OCI-LY3 (cell line): ENCODE data around the gene TK1.

Experiments
- CTCF ChIP-seq: fragments of 200-600, 300-600 bp; sonication (generic); IDR thresholded peaks from 2 replicates; pipeline ENCODE4 v1.5.1; 2014; ENCODE audit warnings: antibody characterized with exemption, low read length, low read depth
- EZH2phosphoT487 ChIP-seq: fragments of 200-600 bp; shearing (Covaris generic); IDR thresholded peaks from 2 replicates; pipeline ENCODE4 v1.6.1; 2018; ENCODE audit warnings: antibody characterized with exemption, mixed run types, low read depth

GRCh38 chr17:78196716-78197115 lies 9.9 kb upstream of the TK1 start:
- TF ChIP-seq CTCF: no peak
- TF ChIP-seq EZH2phosphoT487: no peak
